ENCODE data around the gene LIN9. TPM values are rescaled to one million over a fixed set of nuclear protein-coding genes. Genes with fewer than 3 reads are reported as not detected.
A peak's percentile ranks its signal among the peaks of the same experiment; 100 is the strongest.

The LIN9 gene
- total and polyA plus RNA-seq, 4 experiments from 2014 or later = 2.8 to 5.5 (median 4.4) TPM

- Histone ChIP-seq H3K4me3 (ENCODE audit: low read length in 2 of 2) (peak overlapping the region; percentile 98 to 99), H3K27me3 (ENCODE audit: insufficient read depth, low read length) (no peaks in the 10 kb centered on the region), H3K36me3 (ENCODE audit: insufficient read depth, low read length) (no peaks in the 10 kb centered on the region), H3K4me1 (ENCODE audit: insufficient read depth, low read length) (peaks cover 38% of the 10 kb centered on the region), H3K27ac (ENCODE audit: low read depth, low read length) (peak overlapping the region; percentile 70), H3K9me3 (ENCODE audit: control insufficient read depth in 1 of 2, low read length in 2 of 2) (no peaks in the 10 kb centered on the region)
- peaks cover 11 to 19% of the 10 kb centered on the region in 2 donors for H3K36me3 Mint-ChIP-seq
- ChIA-PET POLR2A (ENCODE audit: partially characterized antibody) (interaction anchor here (1.0 kb wide), 3 partner anchors 104 to 187 kb away, joined by 3 to 4 read pairs (median 4); partner anchors contain the start of gene H3-3A), CTCF (ENCODE audit: partially characterized antibody) (interaction anchor here (1.1 to 1.2 kb wide), 2 partner anchors 10 to 61 kb away, joined by 4 to 5 read pairs; no protein-coding TSS in a partner anchor)
- peaks cover 20 to 34% (median 25%) of the 10 kb centered on the region in 4 donors for H3K4me1 Mint-ChIP-seq
- H3K4me3 Mint-ChIP-seq = peak overlapping the region; percentile 91 to 95 (median 94)
- no peak for DNase-seq
- H3K27me3 Mint-ChIP-seq = no peaks in the 10 kb centered on the region
- peak overlapping the region; percentile 53 to 97 (median 90) for H3K27ac Mint-ChIP-seq
- H3K9me3 Mint-ChIP-seq = no peaks in the 10 kb centered on the region
- intact Hi-C loops (cut with micrococcal nuclease) = loop anchor here (2.0 to 5.0 kb wide), 4 partner anchors 120 to 720 kb away; partner anchors contain the start of genes LIN9, PARP1 and SDE2
Measured at GRCh38 chr1:226187019-226187322, 122.0 kb downstream of the LIN9 start.

- no peaks in the 10 kb centered on the region for H3K9me3 Mint-ChIP-seq
- Histone ChIP-seq H3K27ac (ENCODE audit: low read depth, low read length) (peak within 1 kb of the TSS; percentile 70), H3K4me3 (ENCODE audit: low read length in 2 of 2) (peak within 1 kb of the TSS; percentile 98 to 99), H3K36me3 (ENCODE audit: insufficient read depth, low read length) (no peaks in the 10 kb centered on the region), H3K4me1 (ENCODE audit: insufficient read depth, low read length) (peaks cover 43% of the 10 kb centered on the region), H3K27me3 (ENCODE audit: insufficient read depth, low read length) (no peaks in the 10 kb centered on the region), H3K9me3 (ENCODE audit: control insufficient read depth in 1 of 2, low read length in 2 of 2) (no peaks in the 10 kb centered on the region)
- H3K4me3 Mint-ChIP-seq = peak within 1 kb of the TSS; percentile 92 to 98 (median 95)
- peaks cover 11 to 23% of the 10 kb centered on the region in 2 donors for H3K36me3 Mint-ChIP-seq
- CTCF ChIA-PET (ENCODE audit: partially characterized antibody) = interaction anchor here (0.7 to 6.5 kb wide), 5 partner anchors 10 to 61 kb away, joined by 3 to 48 read pairs (median 5); no protein-coding TSS in a partner anchor
- no peaks in the 10 kb centered on the region for H3K27me3 Mint-ChIP-seq
- intact Hi-C loops (cut with micrococcal nuclease) = loop anchor here (2.0 to 5.0 kb wide), 4 partner anchors 121 to 720 kb away; partner anchors contain the start of genes LIN9, PARP1 and SDE2
- DNase-seq = peak; percentile 82 to 91 (median 84)
- H3K27ac Mint-ChIP-seq = peak within 1 kb of the TSS; percentile 90 to 97 (median 95)
- H3K4me1 Mint-ChIP-seq = peaks cover 23 to 40% (median 31%) of the 10 kb centered on the region in 4 donors
- POLR2A ChIA-PET (ENCODE audit: partially characterized antibody) = interaction anchor here (0.8 to 1.1 kb wide), 5 partner anchors 74 to 186 kb away, joined by 3 to 4 read pairs (median 4); partner anchors contain the start of gene H3-3A
Measured at GRCh38 chr1:226186124-226187018, 122.6 kb downstream of the LIN9 start, which contains the start of gene ACBD3. Gene ACBD3 (minus strand): TSS chr1:226186741. CDS start chr1:226186675, 66 bp downstream.

- Histone ChIP-seq H3K27me3 (ENCODE audit: insufficient read depth, low read length) (no peaks in the 10 kb centered on the region), H3K27ac (ENCODE audit: low read depth, low read length) (peak overlapping the region; percentile 70), H3K9me3 (ENCODE audit: control insufficient read depth in 1 of 2, low read length in 2 of 2) (no peaks in the 10 kb centered on the region), H3K36me3 (ENCODE audit: insufficient read depth, low read length) (no peaks in the 10 kb centered on the region), H3K4me1 (ENCODE audit: insufficient read depth, low read length) (peaks cover 47% of the 10 kb centered on the region), H3K4me3 (ENCODE audit: low read length in 2 of 2) (peak overlapping the region; percentile 86 to 98)
- CTCF ChIA-PET (ENCODE audit: partially characterized antibody) = interaction anchor here (0.7 to 6.5 kb wide), 4 partner anchors 11 to 148 kb away, joined by 3 to 48 read pairs (median 14); no protein-coding TSS in a partner anchor
- POLR2A ChIA-PET (ENCODE audit: partially characterized antibody) = interaction anchor here (0.8 to 1.5 kb wide), 6 partner anchors 11 to 186 kb away, joined by 3 to 4 read pairs (median 3); partner anchors contain the start of gene LIN9
- H3K27me3 Mint-ChIP-seq = no peaks in the 10 kb centered on the region
- H3K27ac Mint-ChIP-seq = peak overlapping the region; percentile 90 to 97 (median 93)
- H3K9me3 Mint-ChIP-seq = no peaks in the 10 kb centered on the region
- peaks cover 13 to 27% of the 10 kb centered on the region in 2 donors for H3K36me3 Mint-ChIP-seq
- intact Hi-C loops (cut with micrococcal nuclease) = loop anchor here (2.0 to 5.0 kb wide), 4 partner anchors 122 to 719 kb away; partner anchors contain the start of genes LIN9, PARP1 and SDE2
- H3K4me3 Mint-ChIP-seq = peak overlapping the region; percentile 89 to 98 (median 94)
- DNase-seq = peak in 1 of 5 donors; percentile 4
- peaks cover 26 to 50% (median 37%) of the 10 kb centered on the region in 4 donors for H3K4me1 Mint-ChIP-seq
Measured at GRCh38 chr1:226185141-226186036, 123.6 kb downstream of the LIN9 start.

- Histone ChIP-seq H3K36me3 (ENCODE audit: insufficient read depth, low read length) (no peaks in the 10 kb centered on the region), H3K4me3 (ENCODE audit: low read length in 2 of 2) (no peak overlapping the region), H3K9me3 (ENCODE audit: control insufficient read depth in 1 of 2, low read length in 2 of 2) (no peaks in the 10 kb centered on the region), H3K27me3 (ENCODE audit: insufficient read depth, low read length) (no peaks in the 10 kb centered on the region), H3K4me1 (ENCODE audit: insufficient read depth, low read length) (peaks cover 59% of the 10 kb centered on the region), H3K27ac (ENCODE audit: low read depth, low read length) (no peak overlapping the region)
- Mint-ChIP-seq H3K27ac (peak overlapping the region in 3 of 7 donors; percentile 6 to 84 (median 65)), H3K27me3 (no peaks in the 10 kb centered on the region), H3K9me3 (no peaks in the 10 kb centered on the region), H3K4me3 (peak overlapping the region in 4 of 8 donors; percentile 25 to 64 (median 40)), H3K36me3 (peaks cover 28 to 34% of the 10 kb centered on the region in 2 donors), H3K4me1 (peaks cover 39 to 75% (median 55%) of the 10 kb centered on the region in 4 donors)
- DNase-seq = no peak
- POLR2A ChIA-PET (ENCODE audit: partially characterized antibody) = no interaction called here
- intact Hi-C loops (cut with micrococcal nuclease) = no loop called here
- CTCF ChIA-PET (ENCODE audit: partially characterized antibody) = interaction anchor here (0.7 to 6.5 kb wide), 4 partner anchors 10 to 57 kb away, joined by 3 to 48 read pairs (median 4); no protein-coding TSS in a partner anchor
Measured at GRCh38 chr1:226181996-226182714, 126.8 kb downstream of the LIN9 start.

Other genes with a start within 250 kb of the LIN9 start
- 100 to 1,000 TPM; 391 to 397 TPM for gene H3-3A, start 246.4 kb downstream of the LIN9 start, total RNA-seq
- 100 to 1,000 TPM; 639 to 695 TPM for gene H3-3A, start 246.4 kb downstream of the LIN9 start, polyA plus RNA-seq
- 10 to 100 TPM; 28.7 to 29.7 TPM for gene ACBD3, start 122.4 kb downstream of the LIN9 start, total RNA-seq
- gene ACBD3, start 122.4 kb downstream of the LIN9 start, polyA plus RNA-seq = 10 to 100 TPM; 10.1 to 22.8 TPM
- gene MIXL1, start 85.5 kb downstream of the LIN9 start, total RNA-seq = not detected
- gene MIXL1, start 85.5 kb downstream of the LIN9 start, polyA plus RNA-seq = not detected
- 100 to 1,000 TPM; 120 to 129 TPM for gene PARP1, start 98.9 kb upstream of the LIN9 start, total RNA-seq
- gene PARP1, start 98.9 kb upstream of the LIN9 start, polyA plus RNA-seq = 100 to 1,000 TPM in 1 of 2 donors, 10 to 100 TPM in 1; 73.0 to 148 TPM
- not detected for gene STUM, start 239.6 kb upstream of the LIN9 start, total RNA-seq
- under 1 TPM in 1 of 2 donors, not detected in 1; 0.03 TPM for gene STUM, start 239.6 kb upstream of the LIN9 start, polyA plus RNA-seq

All from CD4-positive, alpha-beta memory T cell (primary cell).